ENCODE measurements around the gene MAN2A2. TPM values are rescaled to one million over a fixed set of nuclear protein-coding genes. Genes with fewer than 3 reads are reported as not detected.

The MAN2A2 gene
- total RNA-seq, 1 experiment from 2014 or later: 64.9 TPM

DNA sequence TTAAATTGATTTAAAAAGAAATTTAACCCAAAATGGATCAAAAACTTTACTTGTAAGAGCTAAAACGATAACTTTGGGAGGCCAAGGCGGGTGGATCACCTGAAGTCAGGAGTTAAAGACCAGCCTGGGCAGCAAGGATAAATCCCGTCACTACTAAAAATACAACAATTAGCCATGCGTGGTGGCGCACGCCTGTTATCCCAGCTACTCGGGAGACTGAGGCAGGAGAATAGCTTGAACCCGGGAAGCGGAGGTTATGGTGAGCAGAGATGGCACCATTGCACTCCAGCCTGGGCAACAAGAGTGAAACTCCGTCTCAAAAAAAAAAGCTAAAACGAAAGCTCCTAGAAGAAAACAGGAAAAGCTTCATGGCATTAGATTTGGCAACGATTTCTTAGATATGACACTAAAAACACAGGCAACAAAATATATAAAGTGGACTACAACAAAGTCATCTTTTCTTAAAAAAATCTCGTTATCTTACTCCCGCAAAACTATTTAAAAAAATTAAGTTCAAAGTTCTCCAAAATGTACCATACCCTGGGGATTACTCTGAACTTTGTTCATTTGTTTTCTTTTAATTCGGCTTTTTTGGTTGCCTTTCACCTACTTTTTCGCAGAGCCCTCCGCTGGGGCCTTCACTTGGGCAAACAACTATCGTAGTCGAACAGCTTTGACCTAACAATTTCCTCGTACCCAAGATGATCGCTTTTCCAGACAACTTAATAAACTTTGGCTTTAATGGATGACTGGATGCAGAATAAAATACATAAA lies 26.3 kb downstream of the MAN2A2 start:
- intact Hi-C loops (cut with micrococcal nuclease; ENCODE audit: unreplicated experiment): loop anchor here (10.0 kb wide), 1 partner anchor 345 kb away; no protein-coding TSS in a partner anchor

DNA sequence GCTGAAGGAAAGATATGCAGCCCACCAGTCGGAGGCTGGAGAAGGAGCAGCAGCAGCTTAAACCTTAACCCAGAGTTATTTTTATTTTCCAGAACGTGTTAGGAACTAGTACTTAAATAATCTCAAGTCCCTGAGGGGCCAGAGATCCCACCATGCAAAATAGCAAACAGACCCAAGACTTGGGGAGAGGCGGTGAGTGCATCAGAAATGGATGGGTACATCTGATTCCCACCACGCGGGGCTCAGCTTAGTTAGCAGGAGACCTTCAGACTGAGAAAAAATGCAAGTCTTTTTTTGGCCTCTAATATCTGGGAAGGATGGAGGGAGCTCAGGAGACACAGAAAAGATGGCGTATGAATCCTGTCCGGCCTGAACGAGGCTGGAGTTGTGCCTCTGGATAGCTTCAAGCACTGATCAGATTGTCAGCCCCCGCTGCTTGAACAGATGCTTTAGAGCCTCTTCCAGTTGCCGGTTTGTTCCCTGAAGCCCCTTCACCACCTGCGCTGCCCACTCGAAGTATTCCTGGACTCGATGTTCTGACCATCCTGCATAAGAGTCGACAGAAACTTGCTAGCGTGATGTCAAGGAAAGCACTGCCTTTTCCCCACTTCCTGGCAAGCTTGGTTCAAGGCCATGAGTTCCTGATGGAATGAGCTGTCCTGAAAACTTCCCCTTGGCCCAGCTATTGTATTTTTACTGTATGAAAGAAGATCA lies 27.9 kb downstream of the MAN2A2 start:
- H3K36me3 ChIP-seq (ENCODE audit: control insufficient read depth, insufficient read depth, low read length): no peaks in the 10 kb centered on the region
- DNase-seq: peak in 1 of 2 experiments; percentile 27
- Mint-ChIP-seq H3K9me3 (ENCODE audit: unreplicated experiment) (no peaks in the 10 kb centered on the region), H3K27me3 (ENCODE audit: insufficient read depth, unreplicated experiment) (no peaks in the 10 kb centered on the region), H3K27ac (ENCODE audit: unreplicated experiment) (peak overlapping the region; percentile 93), H3K36me3 (ENCODE audit: insufficient read depth, unreplicated experiment) (peaks cover 19% of the 10 kb centered on the region), H3K4me1 (ENCODE audit: low read depth, unreplicated experiment) (peaks cover 16% of the 10 kb centered on the region), H3K4me3 (ENCODE audit: unreplicated experiment) (peak overlapping the region; percentile 96)
- intact Hi-C loops (cut with micrococcal nuclease; ENCODE audit: unreplicated experiment): loop anchor here (10.0 kb wide), 1 partner anchor 344 kb away; no protein-coding TSS in a partner anchor
- no peaks in the 10 kb centered on the region for H3K9me3 ChIP-seq
- POLR2A ChIA-PET: interaction anchor here (0.8 to 1.7 kb wide), 4 partner anchors 24 to 64 kb away, joined by 4 to 17 read pairs (median 6); partner anchors contain the start of genes MAN2A2, PRC1 and RCCD1
- H3K4me1 ChIP-seq: peaks cover 14% of the 10 kb centered on the region
- H3K27me3 ChIP-seq (replicated peaks; ENCODE audit: control insufficient read depth, insufficient read depth, low read length): no peaks in the 10 kb centered on the region; the same call in 1 of the 2 replicates
- no TSS peak for BruUV-seq (replicated peaks)
- TF ChIP-seq, protein P1, sequence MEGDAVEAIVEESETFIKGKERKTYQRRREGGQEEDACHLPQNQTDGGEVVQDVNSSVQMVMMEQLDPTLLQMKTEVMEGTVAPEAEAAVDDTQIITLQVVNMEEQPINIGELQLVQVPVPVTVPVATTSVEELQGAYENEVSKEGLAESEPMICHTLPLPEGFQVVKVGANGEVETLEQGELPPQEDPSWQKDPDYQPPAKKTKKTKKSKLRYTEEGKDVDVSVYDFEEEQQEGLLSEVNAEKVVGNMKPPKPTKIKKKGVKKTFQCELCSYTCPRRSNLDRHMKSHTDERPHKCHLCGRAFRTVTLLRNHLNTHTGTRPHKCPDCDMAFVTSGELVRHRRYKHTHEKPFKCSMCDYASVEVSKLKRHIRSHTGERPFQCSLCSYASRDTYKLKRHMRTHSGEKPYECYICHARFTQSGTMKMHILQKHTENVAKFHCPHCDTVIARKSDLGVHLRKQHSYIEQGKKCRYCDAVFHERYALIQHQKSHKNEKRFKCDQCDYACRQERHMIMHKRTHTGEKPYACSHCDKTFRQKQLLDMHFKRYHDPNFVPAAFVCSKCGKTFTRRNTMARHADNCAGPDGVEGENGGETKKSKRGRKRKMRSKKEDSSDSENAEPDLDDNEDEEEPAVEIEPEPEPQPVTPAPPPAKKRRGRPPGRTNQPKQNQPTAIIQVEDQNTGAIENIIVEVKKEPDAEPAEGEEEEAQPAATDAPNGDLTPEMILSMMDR (IDR thresholded peaks at IDR 0.05; ENCODE audit: insufficient read depth in 1 of 2, low read depth in 1 of 2, low read length in 1 of 2, severe bottlenecking in 1 of 2, unreplicated experiment in 1 of 2): no peak
- H3K4me3 ChIP-seq (ENCODE audit: low read depth, low read length): no peak overlapping the region; the same call in 1 of the 2 replicates
- CTCF ChIA-PET: interaction anchor here (0.5 to 3.6 kb wide), 15 partner anchors 8 to 341 kb away, joined by 3 to 53 read pairs (median 7); partner anchors contain the start of genes MAN2A2, RCCD1 and VPS33B

More for the DNA sequence above, 26.3 kb downstream of the MAN2A2 start:
- H3K9me3 ChIP-seq: no peaks in the 10 kb centered on the region
- peaks cover 13% of the 10 kb centered on the region for H3K4me1 ChIP-seq
- Mint-ChIP-seq H3K4me3 (ENCODE audit: unreplicated experiment) (peak overlapping the region; percentile 96), H3K36me3 (ENCODE audit: insufficient read depth, unreplicated experiment) (peaks cover 13% of the 10 kb centered on the region), H3K27ac (ENCODE audit: unreplicated experiment) (peak overlapping the region; percentile 90), H3K4me1 (ENCODE audit: low read depth, unreplicated experiment) (peaks cover 12% of the 10 kb centered on the region), H3K9me3 (ENCODE audit: unreplicated experiment) (no peaks in the 10 kb centered on the region), H3K27me3 (ENCODE audit: insufficient read depth, unreplicated experiment) (no peaks in the 10 kb centered on the region)
- H3K27me3 ChIP-seq (replicated peaks; ENCODE audit: control insufficient read depth, insufficient read depth, low read length): no peaks in the 10 kb centered on the region; the same call in 1 of the 2 replicates
- TF ChIP-seq, protein P1 (IDR thresholded peaks at IDR 0.05; ENCODE audit: insufficient read depth in 1 of 2, low read depth in 1 of 2, low read length in 1 of 2, severe bottlenecking in 1 of 2, unreplicated experiment in 1 of 2): no peak
- no peaks in the 10 kb centered on the region for H3K36me3 ChIP-seq (ENCODE audit: control insufficient read depth, insufficient read depth, low read length)
- CTCF ChIA-PET: interaction anchor here (0.6 to 3.6 kb wide), 3 partner anchors 27 to 1476 kb away, joined by 3 to 29 read pairs (median 5); partner anchors contain the start of gene MAN2A2
- TSS peak; percentile 87 for BruUV-seq (replicated peaks)
- H3K4me3 ChIP-seq (ENCODE audit: low read depth, low read length): peak overlapping the region; percentile 54
- POLR2A ChIA-PET: interaction anchor here (0.7 to 1.4 kb wide), 3 partner anchors 24 to 27 kb away, joined by 3 read pairs; partner anchors contain the start of gene RCCD1
- DNase-seq: no peak

DNA sequence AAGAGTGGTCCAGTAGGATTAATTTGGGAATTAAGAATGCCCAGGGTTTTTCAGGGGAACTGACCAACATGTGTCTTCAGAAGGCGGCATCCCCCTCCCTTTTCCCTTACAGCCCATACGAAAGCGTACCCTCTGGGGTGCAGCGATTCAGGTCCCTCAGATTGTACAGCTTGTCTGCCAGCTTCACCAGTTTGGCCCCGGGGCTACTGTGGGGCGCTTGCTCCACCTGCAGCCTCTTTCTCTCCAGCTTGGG lies 28.4 kb downstream of the MAN2A2 start:
- ChIA-PET POLR2A (interaction anchor here (0.6 to 1.7 kb wide), 5 partner anchors 23 to 1482 kb away, joined by 3 to 17 read pairs (median 5); partner anchors contain the start of genes MAN2A2, PRC1 and RCCD1), CTCF (interaction anchor here (0.5 to 3.6 kb wide), 21 partner anchors 9 to 1951 kb away, joined by 3 to 53 read pairs (median 6); partner anchors contain the start of genes BLM, MAN2A2, PRC1 and RCCD1)
- no peaks in the 10 kb centered on the region for H3K27me3 Mint-ChIP-seq (ENCODE audit: insufficient read depth, unreplicated experiment)
- peaks cover 21% of the 10 kb centered on the region for H3K4me1 Mint-ChIP-seq (ENCODE audit: low read depth, unreplicated experiment)
- BruUV-seq (replicated peaks): no TSS peak
- peak overlapping the region; percentile 71 for H3K4me3 ChIP-seq (ENCODE audit: low read depth, low read length)
- peak overlapping the region; percentile 93 for H3K27ac Mint-ChIP-seq (ENCODE audit: unreplicated experiment)
- peaks cover 24% of the 10 kb centered on the region for H3K36me3 Mint-ChIP-seq (ENCODE audit: insufficient read depth, unreplicated experiment)
- H3K4me1 ChIP-seq: peaks cover 16% of the 10 kb centered on the region
- intact Hi-C loops (cut with micrococcal nuclease; ENCODE audit: unreplicated experiment): loop anchor here (10.0 kb wide), 1 partner anchor 343 kb away; no protein-coding TSS in a partner anchor
- H3K9me3 ChIP-seq: no peaks in the 10 kb centered on the region
- no peak for DNase-seq
- H3K36me3 ChIP-seq (ENCODE audit: control insufficient read depth, insufficient read depth, low read length): no peaks in the 10 kb centered on the region
- no peaks in the 10 kb centered on the region; the same call in 1 of the 2 replicates for H3K27me3 ChIP-seq (replicated peaks; ENCODE audit: control insufficient read depth, insufficient read depth, low read length)
- H3K4me3 Mint-ChIP-seq (ENCODE audit: unreplicated experiment): peak overlapping the region; percentile 96
- no peaks in the 10 kb centered on the region for H3K9me3 Mint-ChIP-seq (ENCODE audit: unreplicated experiment)
- TF ChIP-seq, protein P1 (IDR thresholded peaks at IDR 0.05; ENCODE audit: insufficient read depth in 1 of 2, low read depth in 1 of 2, low read length in 1 of 2, severe bottlenecking in 1 of 2, unreplicated experiment in 1 of 2): no peak

Measured in Caco-2 (cell line).